GM12891 (cell line): ENCODE measurements around the gene TRERF1.

ENCODE experiments used
- PAX5 ChIP-seq: IDR thresholded peaks from 2 replicates; pipeline ENCODE4 v1.6.1; 2011; ENCODE audit warnings: low read length, moderate library complexity, mild to moderate bottlenecking; ENCODE audit not compliant: insufficient read depth, severe bottlenecking
- POLR2A ChIP-seq: IDR thresholded peaks from 2 replicates; pipeline ENCODE4 v1.6.1; 2011; ENCODE audit warnings: low read depth, low read length, control low read depth
- POLR2AphosphoS5 ChIP-seq: IDR thresholded peaks from 2 replicates; pipeline ENCODE4 v1.6.1; 2011; ENCODE audit warnings: low read depth, low read length, control low read depth
- TAF1 ChIP-seq: IDR thresholded peaks from 2 replicates; pipeline ENCODE4 v1.6.1; 2011; ENCODE audit warnings: low read depth, low read length, control low read depth

GRCh38 chr6:42370323-42370985 is 81.3 kb downstream of the TRERF1 start:
- TF ChIP-seq POLR2A: no peak
- TF ChIP-seq POLR2AphosphoS5: no peak
- TF ChIP-seq TAF1: no peak
- TF ChIP-seq PAX5: no peak
